HG03045 (cell line): ENCODE measurements around the gene LIPF.
"Not testable (repeated sequence)": the region's sequence is repeated elsewhere in the genome, so short reads cannot be mapped to it uniquely, and the experiment has no call there.

Source experiments
- ATAC-seq: cut with Tn5 transposase; IDR thresholded peaks from one replicate; pipeline ENCODE4 v1.9.1; 2021; ENCODE audit warnings: mild to moderate bottlenecking, moderate library complexity; ENCODE audit not compliant: unreplicated experiment

LIPF gene

GRCh38 chr10:88676283-88677060, 12.2 kb downstream of the LIPF start:
- no peak for ATAC-seq

DNA sequence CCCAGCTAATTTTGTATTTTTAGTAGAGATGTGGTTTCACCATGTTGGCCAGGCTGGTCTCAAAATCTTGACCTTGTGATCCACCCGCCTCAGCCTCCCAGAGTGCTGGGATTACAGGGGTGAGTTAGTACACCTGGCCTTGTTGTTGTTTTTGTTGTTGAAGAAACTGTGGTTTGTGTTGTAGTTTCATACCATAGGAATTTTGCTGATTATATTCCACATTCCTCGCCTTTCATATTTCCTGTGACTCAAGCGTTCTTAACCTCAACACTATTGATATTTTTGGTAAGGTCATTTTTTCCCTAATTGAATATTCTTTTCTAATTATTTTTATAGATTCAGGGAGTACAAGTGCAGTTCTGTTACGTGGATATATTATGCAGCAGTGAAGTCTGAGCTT, 16.7 kb downstream of the LIPF start:
- no peak for ATAC-seq

DNA sequence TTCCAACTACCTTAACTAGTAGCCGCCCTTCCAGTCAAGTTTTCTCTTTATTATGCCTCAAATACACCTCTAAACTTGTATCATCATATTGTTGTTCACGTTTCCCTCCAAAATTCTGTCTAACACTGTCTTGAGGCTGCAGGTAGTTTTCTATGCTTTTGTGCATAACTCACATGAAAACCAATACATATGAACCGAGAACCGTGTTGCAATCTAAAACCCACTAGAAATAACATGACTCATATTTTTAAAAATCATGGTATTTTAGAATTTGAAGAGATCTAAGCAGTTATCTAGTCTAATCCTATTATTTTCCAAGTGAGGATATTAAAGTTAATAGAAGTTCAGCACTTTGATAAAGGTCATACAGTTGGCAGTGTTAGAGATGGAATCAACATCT, 18.2 kb downstream of the LIPF start:
- no peak for ATAC-seq

- ATAC-seq: no peak
Measured at GRCh38 chr10:88687853-88688467, 23.7 kb downstream of the LIPF start.

DNA sequence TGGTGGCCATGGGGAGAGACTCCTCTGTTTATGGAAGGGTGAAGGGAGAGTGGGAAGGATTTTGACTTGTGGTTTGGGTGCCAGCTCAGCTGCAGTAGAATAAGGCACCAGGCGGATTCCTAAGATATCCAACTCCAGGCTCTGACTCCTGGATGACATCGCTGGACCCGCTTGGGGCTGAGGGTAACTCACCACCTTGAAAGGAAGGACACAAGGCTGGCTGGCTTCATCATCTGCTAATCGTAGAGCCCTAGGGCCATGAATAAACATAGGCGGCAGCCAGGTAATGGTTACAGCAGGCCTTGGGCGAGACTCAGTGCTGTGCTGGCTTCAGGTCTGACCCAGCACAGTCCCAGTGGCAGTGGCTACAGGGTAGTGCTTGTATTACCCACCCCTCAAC, 25.1 kb downstream of the LIPF start:
- ATAC-seq: no peak

DNA sequence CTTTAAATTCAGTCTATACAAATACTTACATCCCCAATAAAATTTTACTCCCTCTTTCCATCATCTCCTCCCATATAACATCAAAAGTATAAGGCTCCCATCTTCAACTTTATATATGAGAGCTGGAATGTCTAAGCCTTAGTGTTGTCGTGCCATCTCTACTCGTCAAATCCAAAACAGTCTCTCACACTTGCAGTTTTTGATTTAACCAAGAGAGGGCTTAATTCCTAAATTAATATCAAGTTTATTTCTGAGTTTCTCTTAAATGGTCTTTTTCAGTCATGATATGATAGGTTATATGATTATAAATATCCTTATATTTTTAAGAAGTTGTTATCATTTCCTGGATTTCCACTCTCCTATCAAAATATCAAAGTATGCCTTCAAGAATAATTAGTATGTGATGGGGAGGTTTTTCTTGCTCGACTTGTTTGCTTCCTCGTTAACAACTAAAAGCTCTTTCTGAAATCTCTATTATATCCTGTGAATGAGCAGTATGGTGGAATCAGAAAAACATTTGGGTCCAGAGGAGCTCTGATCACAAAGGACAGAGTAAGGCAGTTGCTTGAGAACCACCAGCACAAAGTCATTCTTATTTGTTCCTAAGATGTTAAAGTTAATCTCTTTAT, 29.3 kb downstream of the LIPF start:
- no peak for ATAC-seq

DNA sequence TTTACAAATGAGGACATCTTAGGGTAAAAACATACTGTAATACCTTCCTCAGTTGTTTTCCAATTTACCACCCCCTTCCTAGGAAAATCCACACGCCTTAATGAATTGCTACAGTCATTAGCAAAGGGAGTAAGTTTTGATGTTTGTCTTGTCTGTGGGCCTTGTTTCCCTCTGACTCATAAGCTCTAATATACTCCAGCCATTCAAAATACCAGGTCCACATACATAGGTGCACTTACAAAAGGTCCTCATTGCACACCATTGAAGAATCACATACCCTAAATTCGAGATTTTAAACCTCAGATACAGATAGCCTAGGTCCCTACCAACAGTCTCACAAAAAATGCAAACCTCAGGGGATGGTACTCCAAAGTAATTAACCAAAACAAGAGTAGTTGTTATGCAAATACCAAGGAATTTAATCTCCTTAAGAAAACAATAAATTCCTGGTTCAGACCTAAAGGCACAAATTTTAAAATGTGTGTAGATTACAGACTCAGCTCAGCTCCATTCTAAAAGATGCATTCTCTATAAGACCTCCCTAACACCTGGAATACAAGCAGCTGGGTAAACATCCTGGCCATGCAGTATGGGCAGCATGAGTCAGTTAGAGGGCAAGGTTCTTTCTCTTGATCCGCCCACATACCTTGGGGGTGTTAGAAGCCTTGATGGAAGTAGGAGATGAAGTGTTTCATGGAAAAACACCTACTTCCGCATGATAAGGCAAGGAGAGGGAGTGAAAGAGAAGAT, 38.8 kb downstream of the LIPF start:
- no peak for ATAC-seq

GRCh38 chr10:88705958-88706357, 41.7 kb downstream of the LIPF start, which contains the start of gene LIPK:
LIPK (plus strand) TSS chr10:88706249; CDS start chr10:88724544, 18,295 bp downstream.
- ATAC-seq: no peak

DNA sequence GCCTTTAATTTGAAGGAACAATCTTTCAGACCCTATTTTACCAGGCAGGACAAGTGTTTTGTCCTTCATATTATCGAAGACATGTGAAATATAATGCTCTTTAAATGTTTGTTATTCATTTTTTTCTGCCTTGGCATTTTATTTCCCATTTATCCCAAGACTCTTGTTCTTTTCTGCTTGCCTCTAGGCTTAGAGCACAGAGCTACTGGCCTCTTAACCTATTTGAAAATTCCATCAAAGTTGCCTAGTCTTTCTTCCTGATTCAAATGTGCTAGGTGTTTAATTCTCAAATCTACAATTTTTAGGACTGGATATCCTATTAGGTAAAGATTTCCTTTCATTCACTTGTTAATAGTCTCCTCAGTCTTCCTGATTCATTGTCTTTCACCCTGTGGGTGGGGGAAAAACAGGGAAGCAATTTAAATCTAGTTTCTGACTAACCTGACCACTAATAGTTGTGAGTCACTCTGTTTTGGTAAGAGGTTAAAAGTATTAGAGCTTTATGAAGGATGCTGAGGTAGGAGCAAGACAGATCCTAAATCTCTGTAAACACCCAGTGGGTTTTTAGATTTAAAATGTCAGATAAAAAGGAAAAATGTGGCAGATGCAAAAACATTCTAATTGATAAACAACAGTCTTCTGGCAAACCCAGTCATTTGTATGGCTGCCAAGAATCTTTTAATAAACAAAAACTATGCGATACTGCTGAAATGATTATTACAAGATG, 43.4 kb downstream of the LIPF start:
- ATAC-seq: no peak

GRCh38 chr10:88709361-88709760, 45.1 kb downstream of the LIPF start:
- ATAC-seq: not testable (repeated sequence)

- no peak for ATAC-seq
Measured at GRCh38 chr10:88715517-88715916, 51.3 kb downstream of the LIPF start.

DNA sequence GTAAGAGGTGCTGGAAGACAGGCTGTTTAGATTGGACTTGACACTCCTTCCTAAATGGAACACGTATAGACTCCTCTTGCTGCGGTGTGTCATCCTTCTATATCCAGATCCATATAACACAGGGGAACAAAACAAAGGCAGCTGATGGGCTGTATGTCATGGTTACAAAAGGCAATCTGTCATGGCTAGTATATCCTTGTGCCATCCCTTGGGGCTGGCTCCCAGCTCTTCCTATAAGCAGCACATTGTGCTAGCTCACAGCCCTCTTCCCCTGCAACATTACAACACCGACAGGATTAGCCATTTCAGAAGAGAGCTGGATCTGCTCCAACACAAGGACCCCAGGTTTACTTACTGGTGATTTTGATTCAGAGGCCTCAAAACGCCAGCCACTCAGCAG, 57.1 kb downstream of the LIPF start:
- ATAC-seq: no peak

DNA sequence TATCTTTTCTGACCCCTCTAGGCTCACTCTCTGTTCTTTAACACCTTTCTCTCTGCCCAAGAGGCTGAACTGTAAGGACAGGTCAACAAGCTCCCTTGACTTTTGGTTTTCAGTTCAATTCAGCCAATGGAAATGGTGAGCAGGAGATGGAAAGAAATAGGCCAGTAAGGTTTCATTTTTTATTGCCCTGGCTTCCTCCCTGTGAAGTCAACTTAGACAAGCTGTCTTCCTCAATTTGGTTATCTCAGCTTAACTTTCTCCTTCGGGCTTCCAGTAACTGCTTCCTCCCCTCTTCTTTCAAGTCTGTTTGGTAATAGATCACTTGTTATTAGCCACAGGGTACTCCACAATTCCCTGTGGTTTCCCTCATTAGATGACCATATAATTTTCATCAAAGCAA, 61.6 kb downstream of the LIPF start:
- ATAC-seq: no peak

- ATAC-seq: no peak
Measured at GRCh38 chr10:88728107-88728763, 64.0 kb downstream of the LIPF start.
